ENCODE data around the gene CADM4.

GRCh38 chr19:43599635-43600295, 39.9 kb downstream of the CADM4 start:
- no peak for TF ChIP-seq CTCF (IDR thresholded peaks at IDR 0.05; ENCODE audit: poor library complexity)
- TF ChIP-seq EZH2 (IDR thresholded peaks at IDR 0.05; ENCODE audit: borderline replicate concordance) = no peak
- no peak for TF ChIP-seq EZH2phosphoT487 (IDR thresholded peaks at IDR 0.05; ENCODE audit: low read depth, severe bottlenecking, unreplicated experiment)
